Fibroblast of skin of back (primary cell): ENCODE results near the gene PGAP3.

Experiments
- DNase-seq: peaks from one replicate; pipeline ENCODE4 v3.0.0-alpha.2; 2013

The PGAP3 gene

GRCh38 chr17:39636587-39636926 is 51.3 kb downstream of the PGAP3 start:
- no peak for DNase-seq

GRCh38 chr17:39635614-39636176 is 52.2 kb downstream of the PGAP3 start:
- no peak for DNase-seq

- peak; percentile 44 for DNase-seq
These were observed 53.4 kb downstream of the PGAP3 start for GRCh38 chr17:39634384-39634871.

GRCh38 chr17:39633570-39634183 is 54.2 kb downstream of the PGAP3 start:
- DNase-seq, result no peak

GRCh38 chr17:39632153-39632941 is 55.5 kb downstream of the PGAP3 start:
- no peak for DNase-seq

GRCh38 chr17:39631403-39631802 is 56.5 kb downstream of the PGAP3 start:
- DNase-seq, result no peak

- DNase-seq, result no peak
These were observed 58.0 kb downstream of the PGAP3 start for GRCh38 chr17:39629898-39630297.

- no peak for DNase-seq
These were observed 58.4 kb downstream of the PGAP3 start for GRCh38 chr17:39629494-39629880.

GRCh38 chr17:39628655-39629493 is 59.0 kb downstream of the PGAP3 start:
- no peak for DNase-seq

- no peak for DNase-seq
These were observed 59.9 kb downstream of the PGAP3 start for GRCh38 chr17:39627712-39628516.

- DNase-seq, result no peak
These were observed 60.7 kb downstream of the PGAP3 start for GRCh38 chr17:39627047-39627711.

GRCh38 chr17:39626171-39627046 is 61.4 kb downstream of the PGAP3 start, which contains the start of gene PPP1R1B:
PPP1R1B (plus strand) TSS chr17:39626952; CDS start chr17:39627393, 441 bp downstream.
- DNase-seq, result no peak

- DNase-seq, result no peak
These were observed 62.6 kb downstream of the PGAP3 start for GRCh38 chr17:39625198-39625785.

- no peak for DNase-seq
These were observed 63.5 kb downstream of the PGAP3 start for GRCh38 chr17:39624313-39624712.

- peak; percentile 59 for DNase-seq
These were observed 64.4 kb downstream of the PGAP3 start for GRCh38 chr17:39623356-39623950.

- DNase-seq, result no peak
These were observed 65.4 kb downstream of the PGAP3 start for GRCh38 chr17:39622380-39623006.

GRCh38 chr17:39621523-39622379 is 66.1 kb downstream of the PGAP3 start:
- peak; percentile 72 for DNase-seq
